LoVo (cell line): ENCODE data around the gene SPATA31A5.
"Not testable (repeated sequence)": the region's sequence is repeated elsewhere in the genome, so short reads cannot be mapped to it uniquely, and the experiment has no call there.

Experiments
- DNase-seq: peaks from one replicate; pipeline ENCODE4 v3.0.0-alpha.2; 2016; ENCODE audit warnings: low spot score

The SPATA31A5 gene

DNA sequence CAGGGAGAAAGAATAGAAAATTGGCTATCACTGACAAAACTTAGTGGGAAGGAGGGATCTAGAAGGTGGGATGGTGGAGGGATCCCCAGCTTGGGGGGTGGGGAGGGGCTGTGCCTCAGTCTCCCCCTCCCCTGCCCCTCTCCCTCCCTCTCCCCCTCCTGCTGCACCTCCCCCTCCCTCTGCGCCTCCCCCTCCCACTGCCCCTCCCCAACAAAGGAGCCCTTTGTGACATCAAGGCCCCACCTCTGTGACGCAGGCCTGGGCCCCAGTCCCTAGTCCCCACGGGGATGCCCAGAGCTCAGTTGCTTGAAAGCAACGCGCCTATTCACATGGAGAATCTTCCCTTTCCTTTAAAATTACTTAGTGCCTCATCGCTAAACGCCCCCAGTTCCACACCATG, at the start of gene SPATA31A5:
SPATA31A5 (plus strand) TSS at position 301 of the 400 bp plus-strand sequence; CDS start at position 330, 29 bp downstream.
- not testable (repeated sequence) for DNase-seq

- not testable (repeated sequence) for DNase-seq
These were observed 48.8 kb downstream of the SPATA31A5 start for GRCh38 chr9:60962990-60963350.

- not testable (repeated sequence) for DNase-seq
These were observed 52.2 kb downstream of the SPATA31A5 start for GRCh38 chr9:60966382-60966781.
